ENCODE data around the gene ATP11B.

DNA sequence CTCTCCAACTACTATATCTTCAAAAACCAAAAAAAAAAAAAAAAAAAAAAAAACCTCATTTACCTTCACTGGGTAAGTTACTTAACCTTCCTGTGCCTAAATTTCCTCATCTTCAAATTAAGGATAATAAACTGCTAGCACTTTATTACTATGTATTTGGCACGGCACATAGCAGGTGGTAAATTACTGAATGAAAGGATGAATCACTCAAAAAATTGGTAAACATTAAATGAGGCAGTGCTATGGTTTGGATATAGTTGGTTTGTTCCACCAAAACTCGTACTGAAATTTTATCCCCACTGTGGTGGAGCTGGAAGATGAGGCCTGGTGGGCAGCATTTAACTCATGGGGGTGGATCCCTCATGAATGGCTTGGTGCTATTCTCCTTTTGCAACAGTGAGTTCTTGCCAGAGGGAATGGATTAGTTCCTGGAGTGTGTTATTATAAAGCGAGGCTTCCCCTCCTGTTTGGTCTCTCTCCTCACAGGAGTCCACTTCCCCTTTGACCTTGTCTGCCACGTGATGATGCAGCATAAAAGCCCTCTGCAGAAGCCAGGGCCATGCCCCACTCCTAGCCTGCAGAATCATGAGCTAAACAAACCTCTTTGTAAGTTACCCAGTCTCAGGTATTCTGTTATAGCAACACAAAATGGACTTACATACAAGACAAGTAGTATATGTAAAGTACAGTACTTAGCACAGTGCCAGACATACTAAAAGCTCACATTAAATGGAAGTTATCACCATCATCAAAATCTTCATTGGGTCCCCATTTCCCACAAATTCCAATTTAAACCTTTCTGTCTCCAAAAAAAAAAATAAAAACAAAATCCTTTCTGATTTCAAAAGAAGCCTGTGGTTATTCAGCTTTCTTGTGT lies 166.4 kb downstream of the ATP11B start:
- TF ChIP-seq POLR2AphosphoS5 (IDR thresholded peaks at IDR 0.05; ENCODE audit: low read depth, low read length) (no peak), POLR2A (IDR thresholded peaks at IDR 0.05; ENCODE audit: low read depth, low read length) (no peak), TAF1 (IDR thresholded peaks at IDR 0.05; ENCODE audit: low read depth, low read length) (no peak), PAX5 (IDR thresholded peaks at IDR 0.05; ENCODE audit: insufficient read depth, low read length, severe bottlenecking) (no peak), POU2F2 (IDR thresholded peaks at IDR 0.05; ENCODE audit: low read depth, low read length) (no peak), SPI1 (IDR thresholded peaks at IDR 0.05; ENCODE audit: low read depth, low read length) (no peak)

Measured in GM12891 (cell line).